ENCODE data around the gene KCNN4. TPM values are rescaled to one million over a fixed set of nuclear protein-coding genes. Genes with fewer than 3 reads are reported as not detected.
"Not testable (repeated sequence)": the region's sequence is repeated elsewhere in the genome, so short reads cannot be mapped to it uniquely, and the experiment has no call there.

The KCNN4 gene
- total RNA-seq, 1 donor from 2014 or later: 0.44 TPM

DNA sequence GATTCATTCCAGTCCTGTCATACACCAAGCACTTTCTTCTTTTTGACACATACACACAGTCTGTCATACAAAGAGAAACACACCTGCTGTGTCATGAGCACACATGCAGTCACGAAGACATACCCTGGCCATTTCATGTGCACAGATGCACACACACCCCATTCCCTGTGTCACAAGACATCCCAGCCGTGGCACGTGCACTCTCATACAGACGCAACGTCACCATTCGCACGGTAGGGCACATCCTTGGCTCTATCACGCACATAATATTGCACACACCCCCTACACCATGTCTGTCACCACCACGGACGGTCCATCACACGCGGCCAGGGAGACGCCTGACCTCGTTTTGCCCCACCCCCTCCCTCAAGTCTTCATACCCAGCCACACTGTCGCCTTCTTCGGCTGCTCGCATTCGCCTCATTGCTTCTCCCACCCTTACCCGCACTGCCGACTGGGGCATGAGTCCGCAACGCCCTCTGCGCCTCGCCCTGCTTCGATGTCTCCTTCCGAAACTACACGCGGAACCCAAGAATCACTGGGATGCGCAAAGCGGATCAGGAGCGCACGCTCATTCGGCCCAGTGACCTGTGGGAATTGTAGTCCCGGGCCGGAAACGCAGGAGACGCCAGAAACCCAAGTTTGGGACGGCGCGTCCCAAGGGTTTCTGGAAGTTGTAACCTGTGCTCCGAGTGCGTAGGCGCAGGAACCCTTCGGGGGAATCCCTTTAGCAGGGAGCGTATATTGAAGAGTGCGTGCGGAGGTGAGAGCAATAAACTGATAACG, 39.5 kb upstream of the KCNN4 start:
- TF ChIP-seq, protein P1, sequence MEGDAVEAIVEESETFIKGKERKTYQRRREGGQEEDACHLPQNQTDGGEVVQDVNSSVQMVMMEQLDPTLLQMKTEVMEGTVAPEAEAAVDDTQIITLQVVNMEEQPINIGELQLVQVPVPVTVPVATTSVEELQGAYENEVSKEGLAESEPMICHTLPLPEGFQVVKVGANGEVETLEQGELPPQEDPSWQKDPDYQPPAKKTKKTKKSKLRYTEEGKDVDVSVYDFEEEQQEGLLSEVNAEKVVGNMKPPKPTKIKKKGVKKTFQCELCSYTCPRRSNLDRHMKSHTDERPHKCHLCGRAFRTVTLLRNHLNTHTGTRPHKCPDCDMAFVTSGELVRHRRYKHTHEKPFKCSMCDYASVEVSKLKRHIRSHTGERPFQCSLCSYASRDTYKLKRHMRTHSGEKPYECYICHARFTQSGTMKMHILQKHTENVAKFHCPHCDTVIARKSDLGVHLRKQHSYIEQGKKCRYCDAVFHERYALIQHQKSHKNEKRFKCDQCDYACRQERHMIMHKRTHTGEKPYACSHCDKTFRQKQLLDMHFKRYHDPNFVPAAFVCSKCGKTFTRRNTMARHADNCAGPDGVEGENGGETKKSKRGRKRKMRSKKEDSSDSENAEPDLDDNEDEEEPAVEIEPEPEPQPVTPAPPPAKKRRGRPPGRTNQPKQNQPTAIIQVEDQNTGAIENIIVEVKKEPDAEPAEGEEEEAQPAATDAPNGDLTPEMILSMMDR (IDR thresholded peaks at IDR 0.05; ENCODE audit: partially characterized antibody, unreplicated experiment): no peak
- Mint-ChIP-seq H3K9me3 (ENCODE audit: unreplicated experiment) (peaks cover 1% of the 10 kb centered on the region), H3K4me1 (ENCODE audit: low read depth, unreplicated experiment) (peaks cover 2% of the 10 kb centered on the region), H3K27ac (ENCODE audit: unreplicated experiment) (no peak overlapping the region), H3K4me3 (ENCODE audit: unreplicated experiment) (peak overlapping the region; percentile 89), H3K27me3 (ENCODE audit: unreplicated experiment) (peaks cover 7% of the 10 kb centered on the region), H3K36me3 (ENCODE audit: unreplicated experiment) (no peaks in the 10 kb centered on the region)
- DNase-seq: peak; percentile 26

DNA sequence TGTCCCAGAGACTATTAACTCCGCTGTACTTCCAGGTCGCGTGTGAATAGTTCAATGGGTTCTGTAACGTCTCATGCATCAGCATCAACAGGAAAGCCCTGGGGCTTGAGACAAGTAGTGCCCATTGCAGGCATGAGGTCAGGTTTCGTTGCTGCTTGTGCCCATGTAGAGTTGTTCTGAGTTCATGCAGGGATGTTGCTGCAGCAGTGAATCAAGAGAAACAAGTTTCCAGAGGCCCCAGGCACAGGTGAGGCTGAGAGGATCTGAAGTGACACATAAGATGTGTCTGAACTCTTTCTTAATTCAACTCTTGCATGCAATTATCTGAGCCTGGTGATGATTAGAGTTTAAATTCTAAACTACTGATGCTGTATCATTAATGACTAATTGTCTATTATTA, 37.7 kb upstream of the KCNN4 start:
- H3K9me3 Mint-ChIP-seq (ENCODE audit: unreplicated experiment): peaks cover 1% of the 10 kb centered on the region
- H3K27me3 Mint-ChIP-seq (ENCODE audit: unreplicated experiment): peaks cover 6% of the 10 kb centered on the region
- no peaks in the 10 kb centered on the region for H3K36me3 Mint-ChIP-seq (ENCODE audit: unreplicated experiment)
- no peak overlapping the region for H3K27ac Mint-ChIP-seq (ENCODE audit: unreplicated experiment)
- no peak overlapping the region for H3K4me3 Mint-ChIP-seq (ENCODE audit: unreplicated experiment)
- peaks cover 2% of the 10 kb centered on the region for H3K4me1 Mint-ChIP-seq (ENCODE audit: low read depth, unreplicated experiment)
- TF ChIP-seq, protein P1 (IDR thresholded peaks at IDR 0.05; ENCODE audit: partially characterized antibody, unreplicated experiment): no peak
- no peak for DNase-seq

DNA sequence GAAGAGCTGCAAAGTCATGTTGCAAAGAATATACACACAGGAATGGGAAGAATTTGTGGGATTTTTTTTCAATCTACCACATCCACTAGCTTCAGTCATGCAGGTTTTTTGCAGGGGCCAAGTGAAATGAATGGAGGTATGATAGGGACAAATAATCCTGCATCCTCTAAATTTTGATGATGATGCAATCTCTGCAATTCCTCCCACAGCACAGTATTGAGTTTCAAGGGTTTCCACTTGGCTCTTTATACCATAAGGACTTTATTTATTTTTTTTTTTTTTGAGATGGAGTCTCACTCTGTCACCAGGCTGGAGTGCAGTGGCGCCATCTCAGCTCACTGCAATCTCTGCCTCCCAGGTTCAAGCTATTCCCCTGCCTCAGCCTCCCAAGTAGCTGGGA, 36.7 kb upstream of the KCNN4 start:
- not testable (repeated sequence) for H3K36me3 Mint-ChIP-seq (ENCODE audit: unreplicated experiment); DNase-seq; H3K27me3 Mint-ChIP-seq (ENCODE audit: unreplicated experiment); H3K9me3 Mint-ChIP-seq (ENCODE audit: unreplicated experiment); H3K27ac Mint-ChIP-seq (ENCODE audit: unreplicated experiment); H3K4me1 Mint-ChIP-seq (ENCODE audit: low read depth, unreplicated experiment); H3K4me3 Mint-ChIP-seq (ENCODE audit: unreplicated experiment)

DNA sequence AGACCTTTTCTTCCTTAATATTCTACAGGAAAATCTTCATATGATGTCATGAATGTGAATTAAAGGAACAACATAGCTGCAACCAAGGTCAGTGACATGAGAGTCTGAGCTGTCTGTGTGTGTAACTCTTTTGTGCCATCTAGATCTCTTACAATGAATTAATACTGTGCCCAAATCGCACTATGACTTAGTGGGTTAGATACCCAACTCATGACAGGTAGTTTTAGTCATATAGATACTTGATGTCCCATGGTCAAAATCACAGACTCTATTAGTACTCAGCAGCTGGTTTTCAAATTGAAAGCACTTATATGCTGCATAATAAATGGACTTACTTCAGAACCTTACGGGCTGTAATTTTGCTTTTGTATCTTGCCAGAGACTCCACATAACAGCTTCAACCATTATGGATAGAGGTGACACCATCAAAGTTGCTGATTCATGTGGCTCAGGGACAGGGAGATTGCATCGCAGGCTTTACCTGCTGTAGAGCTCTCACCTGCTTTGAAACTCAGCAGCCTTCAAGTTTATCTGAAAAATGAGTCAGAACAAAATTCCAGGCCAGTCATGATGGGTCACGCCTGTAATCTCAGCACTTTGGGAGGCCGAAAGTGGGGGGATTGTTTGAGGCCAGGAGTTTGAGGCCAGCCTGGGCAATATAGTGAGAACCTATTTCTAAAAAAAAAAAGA, 34.0 kb upstream of the KCNN4 start:
- Mint-ChIP-seq H3K36me3 (ENCODE audit: unreplicated experiment) (no peaks in the 10 kb centered on the region), H3K4me1 (ENCODE audit: low read depth, unreplicated experiment) (no peaks in the 10 kb centered on the region), H3K9me3 (ENCODE audit: unreplicated experiment) (no peaks in the 10 kb centered on the region), H3K27ac (ENCODE audit: unreplicated experiment) (no peak overlapping the region), H3K27me3 (ENCODE audit: unreplicated experiment) (no peaks in the 10 kb centered on the region), H3K4me3 (ENCODE audit: unreplicated experiment) (no peak overlapping the region)
- DNase-seq: no peak
- TF ChIP-seq, protein P1 (IDR thresholded peaks at IDR 0.05; ENCODE audit: partially characterized antibody, unreplicated experiment): no peak

DNA sequence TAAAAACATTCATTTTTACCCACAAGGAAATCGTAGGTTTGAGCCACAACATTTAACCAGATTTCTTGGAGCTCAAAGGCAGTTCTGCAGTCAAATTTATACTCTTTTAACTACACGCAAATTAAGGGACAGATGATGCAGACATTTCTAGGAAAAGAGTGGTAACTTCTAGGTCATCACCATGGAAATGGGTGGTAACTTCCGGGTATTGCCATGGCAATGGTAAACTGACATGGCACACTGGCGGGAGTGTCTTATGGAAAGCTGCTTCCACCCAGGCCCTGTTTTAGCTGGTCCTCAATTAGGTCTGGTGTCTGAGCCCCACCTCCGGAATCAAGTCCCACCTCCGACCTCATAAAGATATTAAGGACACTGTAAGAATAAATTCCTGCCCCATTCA, 31.9 kb upstream of the KCNN4 start:
- Mint-ChIP-seq H3K4me1 (ENCODE audit: low read depth, unreplicated experiment) (no peaks in the 10 kb centered on the region), H3K9me3 (ENCODE audit: unreplicated experiment) (no peaks in the 10 kb centered on the region), H3K27ac (ENCODE audit: unreplicated experiment) (no peak overlapping the region), H3K36me3 (ENCODE audit: unreplicated experiment) (no peaks in the 10 kb centered on the region), H3K27me3 (ENCODE audit: unreplicated experiment) (no peaks in the 10 kb centered on the region), H3K4me3 (ENCODE audit: unreplicated experiment) (no peak overlapping the region)
- DNase-seq: no peak
- TF ChIP-seq, protein P1 (IDR thresholded peaks at IDR 0.05; ENCODE audit: partially characterized antibody, unreplicated experiment): no peak
